HG03520 (cell line): ENCODE measurements around the gene HHAT.
"Not testable (repeated sequence)": the region's sequence is repeated elsewhere in the genome, so short reads cannot be mapped to it uniquely, and the experiment has no call there.

Source experiments
- ATAC-seq: cut with Tn5 transposase; IDR thresholded peaks from one replicate; pipeline ENCODE4 v1.9.1; 2021; ENCODE audit warnings: mild to moderate bottlenecking, moderate library complexity; ENCODE audit not compliant: unreplicated experiment

Gene HHAT

DNA sequence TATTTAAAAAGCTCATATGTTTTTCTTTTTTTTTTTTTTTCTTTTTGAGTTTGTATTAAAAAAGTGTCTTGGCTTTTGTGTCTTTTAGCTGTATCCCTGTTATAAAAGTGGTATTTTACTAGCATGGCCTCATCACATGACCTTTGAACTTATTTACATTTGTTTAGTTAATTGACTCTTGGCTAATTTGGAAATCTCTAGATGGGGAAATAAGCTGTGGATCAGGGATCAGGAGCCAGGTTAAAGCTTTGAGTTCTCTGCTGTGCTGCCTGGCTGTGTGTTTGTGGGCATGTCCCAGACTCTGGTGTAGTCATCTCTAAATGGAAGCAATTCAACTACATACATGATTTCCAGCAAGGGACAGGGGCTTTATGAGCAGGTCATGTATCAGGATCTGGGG is 56.5 kb downstream of the HHAT start:
- no peak for ATAC-seq

- no peak for ATAC-seq
Measured at GRCh38 chr1:210394281-210394821, 65.6 kb downstream of the HHAT start.

DNA sequence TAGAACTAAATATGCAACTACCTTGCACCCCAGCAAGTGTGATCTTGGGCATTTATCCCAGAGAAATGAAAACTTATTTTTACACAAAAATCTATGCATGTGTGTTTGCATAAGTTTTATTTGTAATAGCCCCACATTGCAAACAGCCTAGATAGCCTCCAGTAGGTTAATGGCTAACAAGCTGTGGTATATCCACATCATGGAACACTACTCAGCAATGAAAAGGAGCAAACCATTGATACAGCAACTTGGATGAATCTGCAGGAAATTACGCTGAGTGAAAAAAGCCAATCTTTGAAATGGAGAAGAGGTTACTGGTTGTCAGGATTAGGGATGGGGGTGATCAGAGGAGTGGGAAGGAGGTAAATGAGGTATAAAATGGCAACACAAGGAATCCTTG is 67.8 kb downstream of the HHAT start:
- ATAC-seq = no peak

DNA sequence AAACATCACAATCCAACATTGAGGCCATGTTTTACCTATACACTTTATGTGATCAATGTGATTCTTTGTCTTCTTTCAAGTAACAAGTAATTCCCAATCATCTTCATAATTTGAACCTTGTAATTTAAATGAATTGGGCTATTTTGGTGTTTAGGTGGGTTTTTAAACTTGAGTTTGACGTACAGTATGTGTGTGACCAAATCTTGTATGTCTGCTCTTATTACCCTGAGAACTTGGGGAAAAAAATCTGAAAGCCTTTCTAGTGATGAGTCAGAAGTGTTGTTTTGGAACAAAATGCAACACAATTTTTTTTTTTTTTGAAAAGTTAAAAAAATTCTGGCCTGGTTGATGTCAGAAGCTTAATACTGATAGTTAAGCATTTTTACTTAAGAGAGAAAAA is 68.5 kb downstream of the HHAT start:
- no peak for ATAC-seq

DNA sequence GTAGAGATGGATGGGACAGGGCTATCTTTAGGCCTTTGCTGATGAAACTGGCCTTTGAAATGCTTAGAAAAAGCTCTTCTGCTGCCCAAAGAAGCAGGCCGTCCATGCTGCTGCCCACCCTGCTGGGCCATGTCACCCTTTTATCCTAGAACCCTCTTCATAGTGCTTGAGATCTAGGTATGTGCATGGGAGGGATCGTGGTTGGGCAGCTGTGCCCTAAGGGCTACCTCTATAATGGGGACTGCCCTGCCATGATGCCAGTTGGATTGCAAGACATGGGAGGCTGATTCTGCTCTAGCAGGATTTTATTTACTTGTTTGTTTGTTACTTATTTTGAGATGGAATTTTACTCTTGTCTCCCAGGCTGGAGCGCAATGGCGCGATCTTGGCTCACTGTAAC is 69.0 kb downstream of the HHAT start:
- ATAC-seq = no peak

GRCh38 chr1:210398466-210398865 is 69.8 kb downstream of the HHAT start:
- no peak for ATAC-seq

GRCh38 chr1:210400043-210400840 is 71.5 kb downstream of the HHAT start:
- peak; percentile 94 for ATAC-seq

DNA sequence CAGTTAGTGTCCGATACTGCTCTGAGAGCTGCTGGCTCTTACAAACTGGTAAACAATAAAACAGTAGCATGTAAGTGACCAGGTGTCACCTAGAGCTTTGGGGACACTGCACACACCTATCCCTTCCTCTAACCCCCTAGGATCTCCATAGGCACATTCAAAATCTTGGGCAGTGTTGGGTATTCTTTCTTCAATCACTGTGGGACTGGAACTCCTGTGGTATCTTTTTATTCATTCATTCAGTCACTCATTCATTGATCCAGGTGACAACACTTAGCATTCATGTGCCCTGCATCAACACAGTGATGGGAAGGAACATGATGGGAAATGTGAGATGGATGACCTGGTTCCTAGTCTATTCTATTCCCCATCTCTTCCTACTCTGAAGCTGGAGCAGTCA is 73.9 kb downstream of the HHAT start:
- no peak for ATAC-seq

DNA sequence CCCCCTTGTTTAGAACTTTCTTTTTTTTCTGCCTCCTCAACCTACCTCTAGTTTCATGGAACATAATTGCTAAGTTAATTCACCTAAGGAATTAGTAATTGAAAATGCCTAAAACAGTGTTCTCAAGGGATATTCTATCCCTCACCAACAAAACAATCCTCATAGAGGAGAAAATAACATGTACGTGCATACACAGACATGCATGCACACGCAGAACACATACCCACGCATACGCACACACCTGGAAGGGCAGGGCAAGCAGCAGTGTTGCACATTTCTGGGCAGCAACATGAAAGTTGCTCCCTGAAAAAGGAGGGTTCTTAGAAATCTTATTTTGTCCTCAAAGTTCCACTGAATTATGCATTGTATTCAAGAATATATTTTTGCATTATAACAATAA is 76.6 kb downstream of the HHAT start:
- ATAC-seq = no peak

DNA sequence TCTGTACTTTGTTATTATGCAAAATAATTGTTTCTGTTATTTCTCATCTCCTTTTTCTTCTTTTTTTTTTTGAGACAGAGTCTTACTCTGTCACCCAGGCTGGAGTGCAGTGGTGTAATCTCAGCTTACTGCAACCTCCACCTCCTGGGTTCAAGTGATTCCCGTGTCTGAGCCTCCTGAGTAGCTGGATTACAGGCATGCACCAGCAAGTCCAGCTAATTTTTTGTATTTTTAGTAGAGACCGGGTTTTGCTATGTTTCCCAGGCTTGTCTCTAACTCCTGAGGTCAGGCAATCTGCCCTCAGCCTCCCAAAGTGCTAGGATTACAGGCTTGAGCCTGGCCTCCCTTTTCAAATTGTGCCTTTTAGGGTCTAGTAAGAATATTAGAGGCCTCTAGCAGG is 77.6 kb downstream of the HHAT start:
- ATAC-seq = not testable (repeated sequence)

DNA sequence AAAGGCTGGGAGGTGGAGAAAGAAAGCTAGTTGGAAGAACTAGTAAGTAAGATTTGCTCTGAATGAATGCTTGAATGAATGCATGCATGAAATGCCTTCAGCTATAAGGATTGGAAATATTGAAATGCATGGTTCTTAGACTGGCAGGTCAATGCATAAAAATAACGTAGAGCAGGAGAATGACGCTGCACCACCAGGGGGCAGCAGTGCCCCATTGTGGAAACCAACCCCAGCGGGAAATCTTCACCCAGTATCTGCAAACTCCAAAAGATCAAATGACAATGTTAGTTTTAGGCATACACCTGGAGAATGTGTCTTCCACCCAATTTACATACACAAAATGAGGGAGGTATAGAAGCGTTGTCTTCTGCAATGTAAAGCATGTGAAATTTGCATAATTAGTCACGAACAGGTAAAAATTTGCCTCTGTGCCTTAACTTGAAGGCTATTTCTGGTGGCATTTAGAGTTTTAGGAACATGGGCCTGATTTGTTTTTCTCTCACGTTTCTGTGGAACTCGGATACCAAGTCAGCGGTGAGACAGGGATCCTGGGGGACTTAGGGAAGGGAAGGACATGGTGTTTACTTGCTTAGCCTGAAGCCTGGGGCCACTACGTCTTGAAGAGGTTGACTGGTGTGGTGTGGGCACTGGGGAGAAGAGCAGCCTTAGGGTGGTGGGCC is 78.6 kb downstream of the HHAT start:
- ATAC-seq = peak; percentile 73

- no peak for ATAC-seq
Measured at GRCh38 chr1:210407887-210408252, 79.2 kb downstream of the HHAT start.

DNA sequence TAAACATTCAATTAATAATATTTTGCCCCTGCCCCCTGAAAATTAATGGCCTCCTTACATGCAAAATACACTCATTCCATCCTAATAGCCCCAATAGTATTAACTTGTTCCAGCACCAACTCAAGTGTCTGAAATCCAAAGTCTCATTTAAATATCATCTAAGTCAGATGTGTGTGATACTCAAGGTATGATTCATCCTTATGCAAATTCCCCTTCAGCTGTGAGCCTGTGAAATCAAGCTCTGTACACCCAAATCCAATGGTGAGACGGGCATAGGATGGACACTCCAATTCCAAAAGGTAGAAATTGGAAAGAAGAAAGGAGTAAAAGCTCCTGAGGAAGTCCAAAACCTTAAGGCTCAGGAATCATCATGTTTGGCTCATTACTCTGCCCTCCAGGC is 83.5 kb downstream of the HHAT start:
- no peak for ATAC-seq

- ATAC-seq = no peak
Measured at GRCh38 chr1:210413951-210414350, 85.2 kb downstream of the HHAT start.

DNA sequence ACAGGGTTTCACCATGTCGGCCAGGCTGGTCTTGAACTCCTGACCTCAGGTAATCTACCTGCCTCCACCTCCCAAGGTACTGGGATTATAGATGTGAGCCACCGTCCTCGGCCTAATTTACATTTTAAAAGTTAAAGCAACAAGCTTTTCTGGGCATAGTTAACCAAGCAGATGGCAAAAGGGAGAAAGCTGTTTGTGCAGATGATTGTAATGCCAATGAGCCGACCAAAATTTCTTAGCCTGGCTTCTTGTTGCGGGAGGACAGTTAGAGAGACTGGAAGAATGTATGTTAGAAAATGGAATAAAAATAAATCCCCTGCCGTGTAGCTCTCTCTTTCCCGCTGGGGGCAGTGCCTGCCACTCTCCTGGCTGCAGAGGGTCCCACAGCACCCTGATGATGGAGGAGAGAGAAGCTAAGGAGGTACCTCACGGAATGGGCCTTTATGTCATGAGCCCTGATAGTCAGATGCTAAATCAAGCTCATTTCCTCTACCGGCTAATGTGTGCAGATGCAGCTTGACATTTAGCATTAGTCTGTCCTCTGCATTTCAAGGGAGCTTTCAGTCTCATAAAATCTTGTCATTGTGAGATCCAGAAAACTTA is 87.2 kb downstream of the HHAT start:
- ATAC-seq = no peak

DNA sequence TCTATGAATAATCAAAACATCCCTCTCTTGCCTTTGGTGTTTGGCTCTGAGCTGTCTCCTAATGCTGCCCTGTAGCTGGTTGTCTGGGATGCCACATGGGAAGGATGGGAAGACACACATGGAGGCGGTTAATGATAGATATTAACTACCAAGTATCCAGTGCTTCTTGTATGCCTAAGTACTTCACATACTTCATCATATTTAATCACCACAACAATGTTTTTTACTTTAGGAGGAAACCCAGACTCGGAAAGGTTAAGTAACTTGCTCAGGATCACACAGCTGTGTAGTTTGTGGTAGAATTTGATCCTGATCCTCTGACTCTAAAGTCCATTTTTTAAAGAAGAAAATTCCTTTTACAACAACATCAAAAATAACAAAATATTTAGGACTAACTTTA is 88.0 kb downstream of the HHAT start:
- ATAC-seq = no peak

DNA sequence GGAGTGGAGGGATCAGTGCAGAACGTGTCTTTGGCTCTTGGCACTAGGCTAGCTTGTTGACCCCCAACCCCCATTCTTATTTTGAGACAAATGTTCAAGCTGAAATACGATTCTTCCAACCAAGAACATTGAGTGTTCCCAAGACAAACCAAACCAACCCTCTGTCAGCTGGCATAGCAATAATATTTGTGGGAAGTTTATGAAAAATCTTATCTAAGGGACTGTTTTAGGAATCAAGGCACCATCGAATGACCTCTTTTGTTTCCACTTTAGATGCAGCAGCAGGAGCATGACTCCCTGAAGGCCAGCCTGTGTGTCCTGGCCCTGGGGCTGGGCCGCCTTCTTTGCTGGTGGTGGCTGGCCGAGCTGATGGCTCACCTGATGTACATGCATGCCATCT is 89.2 kb downstream of the HHAT start:
- no peak for ATAC-seq

DNA sequence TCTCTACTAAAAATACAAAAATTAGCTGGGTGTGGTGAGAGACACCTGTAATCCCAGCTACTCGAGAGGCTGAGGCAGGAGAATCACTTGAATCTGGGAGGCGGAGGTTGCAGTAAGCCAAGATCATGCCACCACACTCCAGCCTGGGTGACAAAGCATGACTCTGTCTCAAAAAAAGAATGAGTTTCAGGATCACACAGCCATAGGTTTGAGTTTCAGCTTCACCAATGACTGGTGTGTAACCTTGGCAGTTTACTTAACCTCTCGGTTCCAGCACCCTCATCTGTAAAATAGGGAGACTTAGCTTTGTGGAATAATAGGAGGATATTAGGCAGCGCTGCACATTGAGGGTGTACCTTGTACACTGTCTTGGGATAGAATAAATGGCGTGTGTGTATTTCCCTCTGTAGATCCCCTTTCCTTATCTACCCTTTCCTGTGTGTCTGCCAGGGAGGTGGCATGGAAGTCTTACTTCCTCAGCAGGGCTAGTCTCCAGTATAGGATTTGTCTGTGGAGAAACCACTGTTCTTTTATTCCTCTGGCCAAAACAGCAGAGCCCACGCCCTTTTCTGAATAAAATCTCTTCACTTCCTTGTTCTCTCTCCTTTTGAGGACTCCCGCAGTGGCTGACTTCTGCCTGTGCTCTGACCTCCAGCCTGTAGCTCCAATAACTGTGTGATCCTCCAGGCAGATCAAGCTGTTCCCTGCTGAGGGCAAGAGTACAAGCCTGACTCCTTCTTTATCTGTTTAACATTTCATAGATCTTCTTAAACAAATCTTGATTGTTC is 90.4 kb downstream of the HHAT start:
- no peak for ATAC-seq

DNA sequence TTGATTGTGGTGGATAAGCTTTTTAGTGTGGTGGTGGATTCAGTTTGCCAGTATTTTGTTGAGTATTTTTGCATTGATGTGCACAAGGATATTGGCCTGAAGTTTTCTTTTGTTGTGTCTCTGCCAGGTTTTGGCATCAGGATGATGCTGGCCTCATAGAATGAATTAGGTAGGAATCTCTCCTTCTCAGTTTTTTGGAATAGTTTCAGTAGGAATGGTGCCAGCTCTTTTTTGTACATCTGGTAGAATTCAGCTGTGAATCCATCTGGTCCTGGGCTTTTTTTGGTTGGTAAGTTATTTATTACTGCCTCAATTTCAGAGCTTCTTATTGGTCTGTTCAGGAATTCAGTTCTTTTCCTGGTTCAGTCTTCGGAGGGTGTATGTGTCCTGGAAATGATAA is 98.0 kb downstream of the HHAT start:
- not testable (repeated sequence) for ATAC-seq

DNA sequence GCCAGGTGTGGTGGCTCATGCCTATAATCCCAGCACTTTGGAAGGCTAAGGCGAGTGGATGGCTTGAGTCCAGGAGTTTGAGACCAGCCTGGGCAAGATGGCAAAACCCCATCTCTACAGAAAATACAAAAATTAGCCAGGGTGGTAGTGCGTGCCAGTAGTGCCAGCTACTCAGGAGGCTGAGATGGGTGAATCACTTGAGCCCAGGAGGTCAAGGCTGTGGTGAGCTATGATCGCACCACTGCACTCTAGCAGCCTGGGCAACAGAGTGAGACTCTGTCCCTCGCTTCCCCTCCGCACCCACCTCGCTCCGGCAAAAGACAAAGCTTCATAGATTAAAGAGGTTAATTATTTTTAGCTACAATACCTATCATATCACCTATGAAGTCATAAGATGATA is 100.0 kb downstream of the HHAT start:
- ATAC-seq = no peak

DNA sequence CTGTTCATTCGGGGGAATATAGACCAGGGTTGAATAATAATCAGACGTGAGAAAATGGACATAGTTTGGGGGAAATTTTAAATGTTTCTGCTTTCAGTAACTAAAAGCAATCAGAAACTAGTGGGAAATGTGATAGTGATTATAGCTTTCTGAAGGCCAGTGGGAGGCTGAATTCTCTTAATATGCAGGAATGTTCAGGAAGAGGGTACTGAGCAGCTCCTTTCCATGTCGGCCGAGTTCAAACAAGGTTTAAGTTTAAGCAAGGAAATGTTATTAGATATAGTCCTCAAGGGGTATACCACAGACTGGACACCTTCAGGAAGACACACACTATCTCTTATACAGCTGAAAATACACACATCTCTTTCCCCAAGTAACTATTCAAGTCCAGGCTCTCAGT is 105.5 kb downstream of the HHAT start:
- ATAC-seq = no peak
